DOHH2 (cell line): ENCODE results near the gene MED17.

Source experiments
- H3F3A ChIP-seq: fragments of 200-600 bp; sonication (generic), shearing (Covaris generic); 2 replicates; pipeline ENCODE4 v1.6.0; 2016; ENCODE audit warnings: antibody characterized with exemption, mild to moderate bottlenecking; ENCODE audit not compliant: control insufficient read depth, insufficient read depth
- H3K27ac ChIP-seq: fragments of 200-600 bp; sonication (generic); 2 replicates; pipeline ENCODE4 v1.5.1; 2014; ENCODE audit warnings: low read depth, mild to moderate bottlenecking, low read length, moderate library complexity
- H3K27me3 ChIP-seq: fragments of 200-600 bp; sonication (generic); 2 replicates; pipeline ENCODE4 v1.6.1; 2014; ENCODE audit warnings: mild to moderate bottlenecking, low read length, mixed read lengths; ENCODE audit not compliant: control insufficient read depth
- H3K36me3 ChIP-seq: fragments of 200-600 bp; sonication (generic); 2 replicates; pipeline ENCODE4 v1.6.1; 2014; ENCODE audit warnings: mild to moderate bottlenecking, low read length, moderate library complexity, mixed read lengths; ENCODE audit not compliant: control insufficient read depth
- H3K4me1 ChIP-seq: fragments of 200-600 bp; sonication (generic); 2 replicates; pipeline ENCODE4 v1.6.1; 2014; ENCODE audit warnings: mild to moderate bottlenecking, low read length, mixed read lengths; ENCODE audit not compliant: control insufficient read depth
- H3K4me2 ChIP-seq: fragments of 200-600 bp; sonication (generic); 2 replicates; pipeline ENCODE4 v1.6.0; 2014; ENCODE audit warnings: mild to moderate bottlenecking, low read length, moderate library complexity
- H3K4me3 ChIP-seq: fragments of 200-600 bp; sonication (generic); 2 replicates; pipeline ENCODE4 v1.5.1; 2014; ENCODE audit warnings: mild to moderate bottlenecking, low read length, mixed read lengths
- H3K79me2 ChIP-seq: fragments of 200-600 bp; sonication (generic); 2 replicates; pipeline ENCODE4 v1.6.1; 2014; ENCODE audit warnings: mild to moderate bottlenecking, low read length, mixed read lengths; ENCODE audit not compliant: control insufficient read depth
- H3K9me2 ChIP-seq: fragments of 200-600 bp; sonication (generic); replicated peaks from 2 replicates; pipeline ENCODE4 v1.6.1; 2014; ENCODE audit warnings: mild to moderate bottlenecking, low read length, mixed read lengths; ENCODE audit not compliant: control insufficient read depth
- H3K9me3 ChIP-seq: fragments of 200-600 bp; sonication (generic); 2 replicates; pipeline ENCODE4 v1.6.1; 2014; ENCODE audit warnings: antibody characterized with exemption, low read length, mixed read lengths; ENCODE audit not compliant: control insufficient read depth, insufficient read depth
- H4K20me1 ChIP-seq: fragments of 200-600 bp; sonication (generic); 2 replicates; pipeline ENCODE4 v1.6.0; 2014; ENCODE audit warnings: low read depth, mild to moderate bottlenecking, antibody characterized with exemption, low read length, moderate library complexity; ENCODE audit not compliant: control insufficient read depth, insufficient read depth
- CTCF ChIP-seq: fragments of 200-600 bp; sonication (generic); IDR thresholded peaks from one replicate; pipeline ENCODE4 v1.5.1; 2014; ENCODE audit warnings: antibody characterized with exemption, mild to moderate bottlenecking, low read depth, low read length; ENCODE audit not compliant: poor library complexity, severe bottlenecking
- EZH2phosphoT487 ChIP-seq: fragments of 200-600 bp; sonication (generic); IDR thresholded peaks from 2 replicates; pipeline ENCODE4 v1.6.1; 2017; ENCODE audit warnings: borderline replicate concordance, mild to moderate bottlenecking, antibody characterized with exemption, low read length, moderate library complexity, mixed read lengths

Gene MED17

DNA sequence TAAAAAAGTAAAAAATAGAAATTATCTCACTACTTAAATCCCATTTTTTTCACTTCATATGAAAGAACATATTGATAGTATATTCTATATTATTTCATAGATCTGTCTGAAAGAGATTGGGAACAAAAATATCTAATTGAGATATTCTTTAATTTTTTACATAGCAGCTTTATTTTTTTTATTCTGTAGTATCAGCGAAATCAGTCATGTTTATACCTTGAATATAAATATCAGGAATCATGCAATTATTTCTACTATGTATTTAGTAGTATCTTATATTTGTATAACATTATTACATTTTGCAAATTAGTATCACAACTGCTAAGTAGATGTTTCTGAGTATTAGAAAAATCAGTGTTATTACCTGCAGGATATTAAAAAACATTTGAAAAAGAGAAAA, 22.2 kb upstream of the MED17 start:
- Histone ChIP-seq H3K27me3 (no peaks in the 10 kb centered on the region), H3K27ac (no peak overlapping the region), H3K4me2 (no peak overlapping the region), H3K9me3 (peaks cover under 1% of the 10 kb centered on the region; the same call in 1 of the 2 replicates), H3K4me3 (no peak overlapping the region), H3K79me2 (no peaks in the 10 kb centered on the region), H3K4me1 (no peaks in the 10 kb centered on the region), H3K9me2 (no peaks in the 10 kb centered on the region), H3F3A (no peaks in the 10 kb centered on the region), H3K36me3 (peaks cover 51% of the 10 kb centered on the region), H4K20me1 (no peaks in the 10 kb centered on the region)
- TF ChIP-seq CTCF (no peak), EZH2phosphoT487 (no peak)

GRCh38 chr11:93765551-93765950, 18.5 kb upstream of the MED17 start:
- H3K4me3 ChIP-seq = no peak overlapping the region
- no peaks in the 10 kb centered on the region for H4K20me1 ChIP-seq
- H3K79me2 ChIP-seq = no peaks in the 10 kb centered on the region
- H3F3A ChIP-seq = no peaks in the 10 kb centered on the region
- H3K27me3 ChIP-seq = no peaks in the 10 kb centered on the region
- TF ChIP-seq CTCF = no peak
- no peak for TF ChIP-seq EZH2phosphoT487
- H3K4me2 ChIP-seq = no peak overlapping the region
- no peak overlapping the region for H3K27ac ChIP-seq
- peaks cover 23% of the 10 kb centered on the region for H3K36me3 ChIP-seq
- H3K9me3 ChIP-seq = peaks cover 4% of the 10 kb centered on the region; the same call in 1 of the 2 replicates
- H3K9me2 ChIP-seq = no peaks in the 10 kb centered on the region
- no peaks in the 10 kb centered on the region for H3K4me1 ChIP-seq

DNA sequence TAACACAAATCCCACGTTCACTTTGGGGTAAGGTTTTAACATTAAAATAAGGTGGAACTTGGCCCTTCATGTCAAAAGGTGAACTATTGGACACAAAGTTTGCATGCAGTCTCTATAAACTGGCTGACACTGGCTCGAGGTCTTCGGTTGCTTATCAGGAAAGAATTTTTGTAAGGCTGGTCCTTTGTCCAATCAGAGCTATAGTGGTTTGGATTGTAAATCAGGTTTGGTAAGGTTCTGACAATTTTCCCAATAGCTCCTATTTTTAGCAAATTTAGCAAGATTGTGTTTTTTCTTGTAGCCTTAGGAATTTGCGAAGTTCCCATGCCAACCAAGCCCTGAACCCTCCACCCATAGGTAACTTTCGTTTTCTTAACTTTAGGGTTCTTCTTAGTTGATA, 17.6 kb upstream of the MED17 start:
- H3K27ac ChIP-seq = no peak overlapping the region
- H3K36me3 ChIP-seq = peaks cover 17% of the 10 kb centered on the region
- H3K4me1 ChIP-seq = no peaks in the 10 kb centered on the region
- no peaks in the 10 kb centered on the region for H3F3A ChIP-seq
- H3K79me2 ChIP-seq = no peaks in the 10 kb centered on the region
- H3K27me3 ChIP-seq = no peaks in the 10 kb centered on the region
- peaks cover 4% of the 10 kb centered on the region; the same call in 1 of the 2 replicates for H3K9me3 ChIP-seq
- no peak overlapping the region for H3K4me3 ChIP-seq
- H4K20me1 ChIP-seq = no peaks in the 10 kb centered on the region
- H3K9me2 ChIP-seq = no peaks in the 10 kb centered on the region
- TF ChIP-seq EZH2phosphoT487 = no peak
- no peak for TF ChIP-seq CTCF
- no peak overlapping the region for H3K4me2 ChIP-seq

- H3K27ac ChIP-seq = no peak overlapping the region
- peaks cover 16% of the 10 kb centered on the region for H3K36me3 ChIP-seq
- H3K9me3 ChIP-seq = peaks cover 8% of the 10 kb centered on the region; the same call in 1 of the 2 replicates
- H3K79me2 ChIP-seq = no peaks in the 10 kb centered on the region
- H3K9me2 ChIP-seq = no peaks in the 10 kb centered on the region
- H3F3A ChIP-seq = no peaks in the 10 kb centered on the region
- no peaks in the 10 kb centered on the region for H3K4me1 ChIP-seq
- no peak overlapping the region for H3K4me2 ChIP-seq
- H4K20me1 ChIP-seq = no peaks in the 10 kb centered on the region
- H3K27me3 ChIP-seq = no peaks in the 10 kb centered on the region
- TF ChIP-seq EZH2phosphoT487 (no peak), CTCF (no peak)
- no peak overlapping the region for H3K4me3 ChIP-seq
Measured at GRCh38 chr11:93767018-93767417, 17.1 kb upstream of the MED17 start.
